Stimulated activated CD8-positive, alpha-beta memory T cell treated with anti-CD3 and anti-CD28 coated beads, Interleukin-12 subunit alpha, Interleukin-12 subunit beta, amount 100 ng/mL, for 1 hour (primary cell): ENCODE data around the gene MUTYH.
A peak's percentile ranks its signal among the peaks of the same experiment; 100 is the strongest.
"Not testable (repeated sequence)": the region's sequence is repeated elsewhere in the genome, so short reads cannot be mapped to it uniquely, and the experiment has no call there.

ENCODE experiments used
- DNase-seq: peaks from one replicate; pipeline ENCODE4 v3.0.0-alpha.2; 2020; ENCODE audit warnings: low read depth

Gene MUTYH

DNA sequence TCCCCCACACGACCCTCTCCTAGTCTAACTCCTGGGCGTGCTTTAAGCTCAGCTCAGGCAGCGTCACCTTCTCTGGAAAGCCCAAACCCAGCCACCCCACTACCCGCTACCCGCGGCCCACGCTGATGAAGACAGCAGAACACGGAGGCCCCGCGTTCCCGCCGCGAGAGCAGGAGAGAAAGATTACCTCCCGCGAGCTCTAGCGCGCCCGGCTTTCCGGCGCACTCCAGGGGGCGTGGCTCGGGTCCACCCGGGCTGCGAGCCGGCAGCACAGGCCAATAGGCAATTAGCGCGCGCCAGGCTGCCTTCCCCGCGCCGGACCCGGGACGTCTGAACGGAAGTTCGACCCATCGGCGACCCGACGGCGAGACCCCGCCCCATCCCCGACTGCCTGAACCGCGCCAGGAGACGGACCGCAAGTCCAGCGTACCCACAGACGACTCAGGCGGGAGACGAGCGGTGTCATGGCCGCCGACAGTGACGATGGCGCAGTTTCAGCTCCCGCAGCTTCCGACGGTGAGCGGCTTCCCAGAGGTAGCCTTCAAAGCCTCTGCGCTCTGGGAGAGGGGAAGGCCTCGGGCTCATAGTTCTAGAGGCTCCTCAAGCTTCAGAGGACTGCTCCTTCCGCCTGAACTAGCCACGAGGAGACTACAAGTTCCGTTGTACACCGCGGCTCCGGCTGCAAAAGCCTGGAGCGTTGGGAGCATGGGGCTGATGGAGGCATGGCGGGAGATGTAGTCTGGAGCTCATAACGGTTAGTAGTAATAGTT, at the start of gene MUTYH, which contains the start of gene TOE1:
MUTYH (minus strand) TSS at position 652 of the 770 bp plus-strand sequence. CDS start 5,935 bp downstream, outside the sequence.
TOE1 (plus strand) TSS at position 382 of the 770 bp plus-strand sequence; CDS start at position 465, 83 bp downstream.
- peak; percentile 84 for DNase-seq

DNA sequence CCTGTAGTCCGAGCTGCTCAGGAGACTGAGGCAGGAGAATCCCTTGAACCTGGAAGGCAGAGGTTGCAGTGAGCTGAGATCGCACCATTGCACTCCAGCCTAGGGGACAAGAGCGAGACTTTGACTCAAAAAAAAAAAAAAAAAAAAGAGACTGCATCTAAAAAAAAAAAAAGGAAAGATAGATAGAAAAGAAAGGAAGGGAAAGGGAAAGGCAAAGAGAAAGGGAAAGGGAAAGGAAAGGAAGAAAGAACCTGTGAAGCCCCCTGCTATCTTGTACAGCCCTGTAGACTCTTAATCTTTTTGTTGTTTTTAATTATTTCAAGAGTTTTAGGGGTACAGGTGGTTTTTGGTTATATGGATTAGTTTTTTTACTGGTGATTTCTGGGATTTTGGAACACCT, 46.0 kb upstream of the MUTYH start:
- DNase-seq: no peak

DNA sequence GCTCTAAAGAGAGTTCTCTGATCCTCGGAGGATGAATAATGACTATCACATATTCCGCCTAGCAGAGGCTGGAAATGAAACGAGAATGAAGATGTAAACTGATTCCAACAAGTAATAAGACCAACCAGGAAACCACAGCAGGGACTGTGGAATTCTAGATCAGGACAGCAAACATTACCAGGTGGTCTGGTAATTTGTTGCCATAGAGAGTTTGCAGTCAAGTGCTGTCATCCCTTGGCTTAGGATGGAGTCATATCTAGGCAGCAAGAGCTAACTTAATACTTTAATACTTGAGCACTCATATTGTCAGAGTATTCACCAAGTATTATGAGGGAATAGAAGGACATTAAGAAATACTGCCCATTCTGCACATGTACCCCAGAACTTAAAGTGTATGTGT, 45.1 kb upstream of the MUTYH start:
- DNase-seq: no peak

GRCh38 chr1:45384213-45384612, 44.0 kb upstream of the MUTYH start:
- not testable (repeated sequence) for DNase-seq

DNA sequence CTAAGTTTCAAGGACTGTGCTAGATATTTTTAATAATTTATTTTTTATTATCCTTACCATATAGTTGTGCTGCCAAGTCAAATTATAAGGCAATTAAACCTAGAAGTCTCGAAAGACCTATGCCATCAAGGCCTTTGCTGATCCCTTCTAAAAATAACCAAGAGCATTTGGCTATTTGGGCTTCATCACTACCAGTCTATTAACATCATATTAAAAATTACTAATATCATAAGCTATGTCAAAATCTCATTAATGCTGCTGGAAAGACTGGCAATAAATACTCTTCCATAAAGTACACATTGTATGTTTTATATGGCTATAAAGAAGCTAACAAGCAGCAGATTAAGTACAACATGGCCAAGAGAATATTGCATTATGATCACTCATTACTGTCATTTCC, 43.0 kb upstream of the MUTYH start:
- no peak for DNase-seq

DNA sequence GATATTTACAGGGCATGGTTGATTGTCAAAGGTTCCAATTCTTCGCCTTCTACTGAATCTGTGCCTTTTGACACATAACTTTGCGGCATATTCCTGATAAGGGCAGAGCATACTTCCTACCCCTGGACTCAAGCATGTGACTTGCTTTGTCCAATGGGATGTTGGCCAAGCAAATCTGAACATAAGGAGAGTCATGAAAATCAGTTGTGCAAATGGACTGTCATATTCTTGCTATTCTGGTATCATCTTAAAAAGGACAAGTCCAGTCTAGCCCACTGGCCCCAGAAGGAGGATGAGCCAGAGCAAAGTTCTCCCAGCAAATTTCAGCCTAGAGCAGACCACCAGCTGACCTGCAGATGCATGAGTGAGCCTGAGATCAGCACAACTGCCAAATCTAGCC, 41.0 kb upstream of the MUTYH start:
- DNase-seq: no peak

DNA sequence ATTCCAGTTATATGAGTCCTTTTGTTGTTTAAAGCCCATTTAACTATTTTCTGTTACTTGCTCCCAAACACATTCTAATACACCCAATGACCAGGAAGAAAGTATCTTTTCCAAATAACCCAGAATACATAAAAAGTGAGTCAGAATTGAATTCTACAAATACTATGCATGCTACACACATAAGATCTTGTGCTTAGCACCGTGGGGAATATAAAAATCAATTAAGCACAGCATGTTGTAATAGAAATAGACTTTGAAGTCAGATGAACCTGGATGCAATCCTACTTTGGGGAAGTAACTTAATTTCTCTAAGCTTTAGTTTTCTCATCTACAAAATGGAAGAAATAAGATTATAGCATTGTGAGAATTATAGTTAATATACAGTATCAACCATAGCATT, 40.5 kb upstream of the MUTYH start:
- no peak for DNase-seq

- DNase-seq: no peak
Measured at GRCh38 chr1:45380125-45380524, 39.9 kb upstream of the MUTYH start.

DNA sequence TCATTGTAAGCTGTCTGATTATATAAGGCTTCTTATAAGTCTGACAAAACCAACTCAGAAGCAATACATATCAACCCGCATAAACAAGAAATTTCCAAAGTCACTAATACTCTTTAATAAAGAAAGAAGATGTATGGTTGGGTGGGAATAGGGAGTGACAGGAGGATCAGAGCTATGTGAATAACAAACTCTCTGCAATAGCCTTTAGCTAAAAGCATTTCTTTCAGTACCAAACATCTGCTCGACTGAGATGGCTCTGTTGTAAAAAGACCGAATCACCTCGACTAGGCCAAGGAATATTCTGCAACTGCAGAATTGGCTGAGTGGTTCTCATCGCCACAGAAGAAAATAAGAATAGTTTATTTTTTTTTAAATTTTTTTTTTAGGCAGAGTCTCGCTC, 39.3 kb upstream of the MUTYH start:
- DNase-seq: no peak

GRCh38 chr1:45378184-45378583, 37.9 kb upstream of the MUTYH start:
- DNase-seq: no peak

DNA sequence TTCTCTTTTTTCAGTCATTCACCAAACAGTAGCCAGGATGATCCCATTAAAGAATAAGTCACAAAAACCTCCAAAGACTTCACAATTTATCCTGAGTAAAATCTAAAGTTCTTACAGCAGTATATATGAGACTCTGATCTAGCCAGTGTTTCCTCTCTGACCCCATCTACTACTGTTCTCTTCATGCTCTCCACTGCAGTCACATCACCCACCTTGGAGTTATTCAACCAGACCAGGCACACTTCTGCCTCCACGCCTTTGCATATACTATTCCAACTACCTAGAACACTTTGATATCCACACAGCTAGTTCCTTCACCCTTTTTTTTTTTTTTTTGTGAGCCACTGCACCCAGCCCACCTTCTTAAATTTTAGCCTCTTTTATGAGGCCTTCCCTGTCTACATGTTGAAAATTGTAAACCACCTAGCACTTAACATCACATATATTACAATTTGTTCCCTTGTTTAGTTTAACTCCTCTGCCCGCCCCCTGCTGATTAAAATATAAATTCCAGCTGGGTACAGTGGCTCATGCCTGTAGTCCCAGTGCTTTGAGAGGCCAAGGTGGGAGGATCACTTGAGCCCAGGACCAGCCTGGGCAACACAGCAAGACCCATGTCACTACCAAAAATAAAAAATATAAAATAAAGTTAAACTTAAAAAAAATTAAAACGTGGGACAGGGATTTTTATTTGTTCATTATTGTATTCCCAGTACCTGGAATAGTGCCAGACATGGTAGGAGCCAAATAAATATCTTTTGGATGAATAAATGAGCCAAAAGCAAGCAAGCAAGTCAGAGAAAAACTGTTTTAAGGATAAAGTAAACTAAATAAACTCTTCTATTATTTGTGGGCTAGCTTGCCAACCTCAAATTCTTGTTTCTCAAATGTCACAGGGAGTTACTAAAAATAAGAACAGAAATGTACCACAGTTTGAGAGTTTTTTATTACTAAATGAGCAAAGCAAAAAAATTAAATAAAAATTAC, 35.2 kb upstream of the MUTYH start:
- DNase-seq: no peak

GRCh38 chr1:45373573-45373972, 33.3 kb upstream of the MUTYH start:
- no peak for DNase-seq

DNA sequence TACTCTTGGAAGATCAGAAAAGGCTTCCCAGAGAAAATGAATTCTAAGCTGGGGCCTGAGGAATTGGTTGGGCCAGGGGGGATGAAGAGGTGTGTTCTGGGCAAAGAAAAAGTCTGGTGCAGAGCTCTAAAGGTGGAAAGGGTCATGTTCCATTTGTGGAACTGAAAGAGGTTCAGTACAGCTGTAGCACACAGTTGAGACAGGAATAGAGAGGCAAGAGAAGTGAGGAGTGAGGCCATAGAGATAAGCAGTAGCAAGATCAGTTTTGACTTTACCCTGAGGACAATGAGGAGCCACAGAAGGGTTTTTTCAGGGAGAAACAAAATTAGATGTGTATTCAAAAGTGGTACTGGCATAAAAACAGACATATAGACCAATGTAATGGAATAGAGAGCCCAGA, 30.3 kb upstream of the MUTYH start:
- DNase-seq: no peak

DNA sequence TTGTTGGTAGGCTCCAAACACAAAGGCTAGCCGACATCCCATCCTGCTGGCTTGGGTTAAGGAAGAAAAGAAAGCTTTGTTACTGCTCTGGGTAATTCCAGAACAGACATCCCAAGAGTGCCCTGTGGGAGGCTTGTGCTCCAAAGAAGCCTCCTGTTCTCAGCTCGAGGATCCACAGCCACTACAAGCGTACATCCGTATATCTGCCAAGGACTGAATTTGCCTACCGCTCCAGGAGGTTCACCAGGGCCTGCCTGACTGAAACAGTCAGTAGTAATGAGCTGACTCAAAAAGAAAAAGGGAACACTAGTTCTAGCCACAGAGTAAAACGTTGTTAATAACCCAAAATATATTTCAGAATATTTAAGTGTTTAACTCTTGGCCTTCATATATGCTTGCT, 24.8 kb upstream of the MUTYH start:
- no peak for DNase-seq

DNA sequence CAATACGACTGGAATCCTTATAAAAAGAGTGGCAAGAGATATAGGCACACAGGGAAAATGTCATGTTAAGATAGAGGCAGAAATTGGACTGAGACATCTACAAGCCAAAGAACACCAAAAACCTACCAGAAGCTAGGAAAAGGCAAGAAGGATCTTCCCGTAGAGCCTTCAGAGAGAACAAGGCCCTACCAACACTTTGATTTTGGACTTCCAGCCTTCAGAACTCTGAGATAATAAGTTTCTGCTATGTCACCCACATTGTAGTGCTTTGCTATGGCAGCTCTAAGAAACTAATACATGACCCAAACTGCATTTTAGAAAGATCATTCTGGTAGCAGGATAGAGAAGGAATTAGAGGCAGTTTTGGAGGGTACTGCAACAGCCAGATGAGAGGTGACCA, 24.1 kb upstream of the MUTYH start:
- DNase-seq: no peak

- DNase-seq: not testable (repeated sequence)
Measured at GRCh38 chr1:45360981-45361380, 20.7 kb upstream of the MUTYH start.

GRCh38 chr1:45359882-45360513, 19.8 kb upstream of the MUTYH start:
- DNase-seq: no peak

GRCh38 chr1:45356186-45356585, 15.9 kb upstream of the MUTYH start:
- no peak for DNase-seq

DNA sequence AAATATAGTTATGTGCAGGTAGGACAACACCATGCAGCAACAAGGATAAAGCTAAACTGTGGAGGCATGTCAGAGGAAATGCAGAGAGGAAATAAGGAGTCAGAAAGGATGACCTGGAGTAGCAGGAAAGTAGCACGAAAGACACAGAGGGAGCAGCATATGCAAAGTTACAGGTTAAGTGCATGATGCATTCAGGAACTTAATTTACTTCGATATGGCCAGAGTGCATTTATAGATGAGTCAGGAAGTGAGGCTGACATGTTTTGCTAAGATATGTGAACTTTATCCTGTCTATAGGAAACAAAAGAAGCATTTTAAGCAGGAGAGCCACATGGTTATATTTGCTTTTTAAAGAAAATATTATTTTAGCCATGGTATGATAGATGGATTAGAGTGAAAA, 15.4 kb upstream of the MUTYH start:
- no peak for DNase-seq

DNA sequence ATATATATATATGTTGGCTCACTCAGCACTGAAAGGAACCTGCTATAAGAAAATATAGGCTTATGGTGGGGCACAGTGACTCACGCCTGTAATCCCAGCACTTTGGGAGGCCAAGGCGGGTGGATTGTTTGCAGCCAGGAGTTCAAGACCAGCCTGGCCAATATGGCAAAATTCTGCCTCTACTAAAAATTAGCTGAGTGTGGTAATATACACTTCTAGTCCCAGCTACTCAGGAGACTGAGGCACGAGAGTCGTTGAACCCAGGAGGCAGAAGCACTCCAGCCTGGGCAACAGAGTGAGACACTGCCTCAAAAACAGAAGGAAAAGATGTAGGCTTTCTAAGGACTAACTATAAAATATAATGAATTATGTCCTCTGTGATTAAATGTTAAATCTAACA, 14.6 kb upstream of the MUTYH start:
- DNase-seq: no peak

GRCh38 chr1:45353685-45354084, 13.4 kb upstream of the MUTYH start:
- no peak for DNase-seq

DNA sequence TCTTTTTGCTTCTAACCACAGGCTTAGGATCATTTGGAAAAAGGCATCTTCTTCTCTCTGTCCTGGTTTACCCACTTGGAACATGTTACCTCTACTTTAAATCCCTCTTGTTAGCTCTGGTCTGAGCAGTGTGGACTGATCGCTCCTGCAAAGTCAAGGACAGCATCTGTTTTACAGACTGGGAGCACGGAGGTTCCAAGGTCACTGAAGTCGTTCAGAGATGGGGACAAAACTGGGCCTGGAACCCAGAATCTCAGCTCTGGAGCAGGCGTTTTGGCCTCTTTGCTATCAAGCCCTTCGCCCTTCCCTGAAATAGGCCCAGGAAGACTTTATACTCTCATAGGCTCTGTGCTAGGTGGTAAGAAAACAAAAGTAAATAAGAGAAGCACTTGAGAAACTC, 11.3 kb upstream of the MUTYH start:
- DNase-seq: no peak
